GM12891 (cell line): ENCODE data around the gene JCAD.

Experiments used
- PAX5 ChIP-seq: IDR thresholded peaks from 2 replicates; pipeline ENCODE4 v1.6.1; 2011; ENCODE audit warnings: low read length, moderate library complexity, mild to moderate bottlenecking; ENCODE audit not compliant: insufficient read depth, severe bottlenecking
- POLR2A ChIP-seq: IDR thresholded peaks from 2 replicates; pipeline ENCODE4 v1.6.1; 2011; ENCODE audit warnings: low read depth, low read length, control low read depth
- POLR2AphosphoS5 ChIP-seq: IDR thresholded peaks from 2 replicates; pipeline ENCODE4 v1.6.1; 2011; ENCODE audit warnings: low read depth, low read length, control low read depth
- POU2F2 ChIP-seq: IDR thresholded peaks from 2 replicates; pipeline ENCODE4 v1.6.1; 2011; ENCODE audit warnings: low read depth, mild to moderate bottlenecking, control low read depth, low read length, moderate library complexity
- SPI1 ChIP-seq: IDR thresholded peaks from 2 replicates; pipeline ENCODE4 v1.6.1; 2011; ENCODE audit warnings: low read depth, low read length, control low read depth
- TAF1 ChIP-seq: IDR thresholded peaks from 2 replicates; pipeline ENCODE4 v1.6.1; 2011; ENCODE audit warnings: low read depth, low read length, control low read depth

DNA sequence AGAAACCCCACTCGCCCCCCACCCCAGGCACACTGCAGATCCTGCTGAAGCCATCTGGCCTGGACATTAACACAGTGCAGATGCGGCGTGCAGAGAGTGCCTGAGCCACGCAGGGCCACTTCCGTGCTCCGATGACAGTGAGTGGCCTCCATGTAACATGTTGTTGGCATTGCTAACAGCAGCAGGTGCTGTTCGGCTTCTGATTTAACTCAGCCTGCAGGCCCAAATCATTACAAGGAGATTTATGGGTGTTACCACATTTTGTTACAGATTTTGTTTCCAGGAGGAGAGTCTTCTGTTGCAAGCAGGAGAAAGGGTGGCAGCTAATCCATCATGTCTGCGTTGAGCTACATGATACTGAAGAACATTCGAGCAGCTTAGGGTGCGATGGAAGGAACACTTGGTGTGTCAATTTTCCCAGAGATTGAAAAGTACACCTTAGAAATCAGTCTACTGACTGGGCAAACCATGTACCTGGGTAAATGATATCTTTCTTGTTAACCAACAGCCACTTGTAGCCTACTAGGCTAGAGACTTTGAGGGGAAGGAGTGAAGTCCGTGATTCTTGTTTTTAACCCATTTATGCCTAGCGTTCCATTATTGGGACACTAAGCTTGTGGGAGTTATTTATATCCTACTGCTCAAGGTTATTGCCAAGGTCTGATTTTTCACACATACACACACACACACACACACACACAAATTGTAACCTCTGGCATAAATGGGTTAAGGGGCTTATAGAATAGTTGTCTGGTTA, 90.0 kb downstream of the JCAD start:
- TF ChIP-seq POLR2AphosphoS5 (no peak), POLR2A (no peak), TAF1 (no peak), POU2F2 (no peak), SPI1 (no peak), PAX5 (no peak)
